ENCODE data around the gene TLK2. TPM values are rescaled to one million over a fixed set of nuclear protein-coding genes. Genes with fewer than 3 reads are reported as not detected.
"Not testable (repeated sequence)": the region's sequence is repeated elsewhere in the genome, so short reads cannot be mapped to it uniquely, and the experiment has no call there.

The TLK2 gene
- total and polyA plus RNA-seq, 12 donors, result 9.2 to 41.9 (median 31.5) TPM

- H3K4me1 ChIP-seq; H3K9me3 ChIP-seq; H3K27me3 ChIP-seq; DNase-seq; H3K4me3 ChIP-seq; intact Hi-C loops (cut with DNase I); ATAC-seq; H3K27ac ChIP-seq: not testable (repeated sequence)
- H3K36me3 ChIP-seq, result peaks cover 0 to 78% (median 8%) of the 10 kb centered on the region in 9 donors
- WGBS, 2 donors, result 89 to 90% methylated on average over 4 of the region's 4 CpGs
Observed at GRCh38 chr17:62541073-62541472, 62.4 kb downstream of the TLK2 start.

DNA sequence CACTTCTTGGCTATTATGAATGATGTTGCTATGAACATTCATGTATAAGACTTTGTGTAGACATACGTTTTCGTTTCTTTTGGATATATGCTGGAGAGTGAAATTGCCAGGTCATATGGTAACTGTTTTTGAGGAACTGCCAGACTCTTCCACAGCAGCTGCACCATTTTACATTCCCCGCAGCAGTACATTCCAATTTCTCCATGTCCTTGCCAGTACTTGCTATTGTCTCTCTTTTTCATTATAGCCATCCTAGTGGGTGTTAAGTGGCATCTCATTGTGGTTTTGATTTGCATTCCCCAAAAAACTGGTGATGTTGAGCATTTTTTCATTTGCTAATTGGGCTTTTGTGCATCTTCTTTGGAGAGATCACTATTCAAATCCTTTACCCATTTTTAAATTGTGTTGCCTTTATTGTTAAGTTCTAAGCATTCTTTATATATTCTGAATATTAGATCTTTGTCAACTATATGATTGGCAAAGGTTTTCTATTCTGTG, 64.7 kb downstream of the TLK2 start:
- H3K4me1 ChIP-seq; ATAC-seq; H3K9me3 ChIP-seq; intact Hi-C loops (cut with DNase I); H3K27ac ChIP-seq; H3K27me3 ChIP-seq; H3K4me3 ChIP-seq; DNase-seq: not testable (repeated sequence)
- WGBS, 2 donors, result 86 to 87% methylated on average over 3 of the region's 3 CpGs
- peaks cover 0 to 56% (median 4%) of the 10 kb centered on the region in 9 donors for H3K36me3 ChIP-seq

DNA sequence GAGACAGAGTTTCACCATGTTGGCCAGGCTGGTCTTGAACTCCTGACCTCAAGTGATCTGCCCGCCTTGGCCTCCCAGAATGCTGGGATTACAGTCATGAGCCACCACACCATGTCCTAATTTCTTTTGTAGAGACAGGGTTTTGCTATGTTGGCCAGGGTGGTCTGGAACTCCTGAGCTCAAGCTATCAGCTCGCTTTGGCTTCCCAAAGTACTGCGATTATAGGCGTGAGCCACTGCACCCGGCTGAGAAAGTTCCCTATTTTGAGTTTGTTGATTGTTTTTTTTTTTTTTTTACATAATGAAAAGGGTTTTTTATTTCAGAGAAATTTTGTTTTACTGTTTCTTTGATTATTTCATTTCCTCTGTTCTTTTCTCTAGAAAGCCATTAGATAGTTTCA, 67.4 kb downstream of the TLK2 start:
- WGBS, 2 donors, result 84% methylated on average over 5 of the region's 5 CpGs
- H3K9me3 ChIP-seq; H3K27me3 ChIP-seq; H3K4me3 ChIP-seq; intact Hi-C loops (cut with DNase I); ATAC-seq; DNase-seq; H3K27ac ChIP-seq; H3K4me1 ChIP-seq: not testable (repeated sequence)
- peaks cover 0 to 35% (median 0%) of the 10 kb centered on the region in 9 donors for H3K36me3 ChIP-seq

DNA sequence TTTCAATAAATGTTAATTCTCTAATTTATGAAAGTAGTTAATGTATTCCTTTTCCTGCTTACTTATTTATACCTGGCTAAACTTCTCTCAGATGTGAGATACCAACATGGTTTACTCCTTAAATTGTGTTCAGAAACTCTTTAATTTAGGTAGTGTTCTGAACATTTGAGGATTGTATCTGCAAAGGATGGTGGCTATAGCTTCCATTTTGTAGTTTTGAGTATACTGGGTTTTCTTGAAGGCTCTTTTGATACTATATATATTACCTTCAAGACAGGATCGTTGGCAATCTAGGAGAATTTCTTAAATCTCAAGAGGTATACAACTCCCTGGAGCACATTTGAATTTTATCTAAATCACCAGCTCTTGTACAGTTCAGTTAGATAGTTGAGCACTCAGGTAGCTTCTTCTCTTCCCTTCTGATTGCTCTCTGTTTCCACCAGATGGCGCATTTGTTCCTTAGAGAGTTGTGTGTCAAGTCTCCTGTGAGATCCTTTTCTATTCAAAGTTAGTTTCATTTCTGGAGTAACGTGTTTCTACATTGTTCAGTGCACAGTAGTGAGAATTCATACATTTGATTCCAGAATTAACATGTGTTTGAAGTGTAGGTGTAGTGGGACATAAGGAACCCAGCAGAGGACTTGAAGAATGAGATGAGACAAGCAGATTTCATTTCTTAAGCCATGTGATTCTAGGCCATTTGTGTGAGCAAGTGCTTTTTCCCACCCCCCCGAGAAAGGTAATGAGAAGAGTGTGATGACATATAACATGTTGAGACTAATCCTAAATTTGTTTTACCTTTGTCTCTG, 74.4 kb downstream of the TLK2 start:
- H3K4me3 ChIP-seq, result not testable (repeated sequence)
- peak; percentile 25 to 69 (median 58) for TF ChIP-seq CTCF (IDR thresholded peaks at IDR 0.05)

GRCh38 chr17:62557532-62557931, 78.9 kb downstream of the TLK2 start:
- WGBS, 2 donors, result 92 to 93% methylated on average over 5 of the region's 5 CpGs

More for the DNA sequence above, 74.4 kb downstream of the TLK2 start:
- peaks cover 0 to 48% (median 0%) of the 10 kb centered on the region in 9 donors for H3K36me3 ChIP-seq
- H3K9me3 ChIP-seq; H3K27me3 ChIP-seq; H3K4me1 ChIP-seq; intact Hi-C loops (cut with DNase I): not testable (repeated sequence)
- peak overlapping the region in 1 of 10 donors; percentile 8 for H3K27ac ChIP-seq
- ATAC-seq (peak in 7 of 8 donors; percentile 61 to 83 (median 72)), DNase-seq (peak in 1 of 2 donors; percentile 49)
- 14 to 19% methylated on average over 4 of the region's 4 CpGs for WGBS, 2 donors

DNA sequence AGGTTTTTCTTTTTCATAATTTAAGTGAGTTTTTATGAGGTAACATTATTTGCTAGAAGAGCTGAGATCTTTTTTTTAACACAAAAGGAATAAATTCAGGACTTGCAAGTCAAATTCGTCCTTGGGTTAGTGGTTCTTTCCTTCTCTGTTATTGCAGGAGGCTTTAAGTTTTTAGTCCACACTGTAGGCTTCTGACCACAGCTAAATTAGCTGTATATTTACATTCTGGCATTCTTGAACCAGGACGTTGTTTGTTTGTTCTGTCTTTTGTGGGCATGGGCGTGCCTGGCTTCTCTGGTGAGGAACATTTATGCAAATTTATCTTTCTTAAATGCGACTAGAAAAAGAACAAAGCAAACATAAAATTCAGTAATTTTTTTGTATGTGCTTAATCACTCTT, 80.3 kb downstream of the TLK2 start:
- H3K27me3 ChIP-seq; intact Hi-C loops (cut with DNase I); H3K4me1 ChIP-seq; H3K27ac ChIP-seq; H3K9me3 ChIP-seq; DNase-seq; ATAC-seq; H3K4me3 ChIP-seq: not testable (repeated sequence)
- WGBS, 2 donors, result 84 to 89% methylated on average over 4 of the region's 4 CpGs
- peaks cover 0 to 88% (median 0%) of the 10 kb centered on the region in 9 donors for H3K36me3 ChIP-seq

More at GRCh38 chr17:62557532-62557931, 78.9 kb downstream of the TLK2 start:
- Histone ChIP-seq H3K4me1 (peaks cover 0 to 15% (median 5%) of the 10 kb centered on the region in 9 donors), H3K36me3 (peaks cover 0 to 80% (median 0%) of the 10 kb centered on the region in 9 donors)
- H3K27ac ChIP-seq; DNase-seq; intact Hi-C loops (cut with DNase I); H3K27me3 ChIP-seq; H3K4me3 ChIP-seq; ATAC-seq; H3K9me3 ChIP-seq: not testable (repeated sequence)

GRCh38 chr17:62560971-62561370, 82.3 kb downstream of the TLK2 start:
- Histone ChIP-seq H3K36me3 (peaks cover 0 to 88% (median 0%) of the 10 kb centered on the region in 9 donors), H3K4me1 (peaks cover 0 to 15% (median 0%) of the 10 kb centered on the region in 9 donors)
- H3K9me3 ChIP-seq; H3K27ac ChIP-seq; intact Hi-C loops (cut with DNase I); ATAC-seq; H3K27me3 ChIP-seq; H3K4me3 ChIP-seq; DNase-seq: not testable (repeated sequence)
- 100% methylated on average over 1 of the region's 2 CpGs for whole genome bisulfite sequencing, 2 donors
